Measurements from ENCODE around the gene RECQL5. TPM values are rescaled to one million over a fixed set of nuclear protein-coding genes. Genes with fewer than 3 reads are reported as not detected.

The RECQL5 gene
- total RNA-seq, 2 donors from 2014 or later = 14.5 to 14.8 TPM

- intact Hi-C loops (cut with DNase I) = no loop called here
- peak; percentile 45 for DNase-seq (ENCODE audit: low spot score)
These were observed 24.4 kb upstream of the RECQL5 start for GRCh38 chr17:75691371-75691791.

GRCh38 chr17:75689441-75689873 lies 22.5 kb upstream of the RECQL5 start:
- DNase-seq (ENCODE audit: low spot score) = peak; percentile 16
- intact Hi-C loops (cut with DNase I) = loop anchor here in 1 of 2 donors (5.0 kb wide), 1 partner anchor 53 kb away; no protein-coding TSS in a partner anchor

- DNase-seq (ENCODE audit: low spot score) = peak; percentile 75
- intact Hi-C loops (cut with DNase I) = loop anchor here in 1 of 2 donors (5.0 kb wide), 1 partner anchor 54 kb away; no protein-coding TSS in a partner anchor
These were observed 21.4 kb upstream of the RECQL5 start for GRCh38 chr17:75688209-75688825.

DNA sequence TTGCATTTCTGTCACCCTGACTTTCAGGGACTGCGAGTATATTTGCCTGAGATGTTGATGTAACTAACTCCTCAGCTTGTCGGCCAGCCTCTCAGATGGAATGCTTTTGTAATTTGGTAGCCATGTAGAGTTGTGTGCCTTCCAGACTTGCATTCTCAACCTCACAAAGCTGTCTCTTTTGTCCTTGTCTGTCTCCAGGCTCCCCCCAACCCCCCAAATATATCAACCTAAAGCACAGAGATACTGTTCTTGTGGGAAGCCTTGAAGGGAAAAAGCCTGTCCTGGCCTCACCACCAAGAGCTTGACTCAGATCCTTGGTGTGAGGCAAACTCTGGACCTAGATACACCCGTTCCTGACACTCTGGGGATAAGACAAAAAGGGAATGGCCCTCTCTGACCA lies 18.5 kb upstream of the RECQL5 start:
- intact Hi-C loops (cut with DNase I) = loop anchor here in 1 of 2 donors (5.0 kb wide), 1 partner anchor 57 kb away; no protein-coding TSS in a partner anchor
- DNase-seq (ENCODE audit: low spot score) = no peak

DNA sequence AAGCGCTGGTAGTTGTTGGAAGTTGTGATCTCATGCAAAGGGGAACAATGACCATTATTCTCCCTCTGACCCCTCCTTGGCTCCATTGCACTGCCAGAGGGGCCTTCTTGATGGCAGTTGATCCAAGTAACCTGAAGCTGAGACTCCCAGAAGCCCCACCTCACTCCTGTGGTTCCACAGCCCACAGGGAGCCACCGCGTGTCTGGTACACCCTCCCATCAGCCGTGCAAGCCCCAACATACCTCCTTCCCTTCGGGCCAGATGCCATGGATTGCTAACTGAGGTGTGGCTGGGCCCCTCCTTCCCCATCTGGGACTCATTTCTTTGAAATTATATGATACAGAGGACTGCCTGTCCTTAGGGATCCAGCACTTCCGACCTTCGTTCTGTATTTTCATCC lies 18.0 kb upstream of the RECQL5 start:
- intact Hi-C loops (cut with DNase I) = loop anchor here in 1 of 2 donors (5.0 kb wide), 1 partner anchor 57 kb away; no protein-coding TSS in a partner anchor
- peak; percentile 22 for DNase-seq (ENCODE audit: low spot score)

DNA sequence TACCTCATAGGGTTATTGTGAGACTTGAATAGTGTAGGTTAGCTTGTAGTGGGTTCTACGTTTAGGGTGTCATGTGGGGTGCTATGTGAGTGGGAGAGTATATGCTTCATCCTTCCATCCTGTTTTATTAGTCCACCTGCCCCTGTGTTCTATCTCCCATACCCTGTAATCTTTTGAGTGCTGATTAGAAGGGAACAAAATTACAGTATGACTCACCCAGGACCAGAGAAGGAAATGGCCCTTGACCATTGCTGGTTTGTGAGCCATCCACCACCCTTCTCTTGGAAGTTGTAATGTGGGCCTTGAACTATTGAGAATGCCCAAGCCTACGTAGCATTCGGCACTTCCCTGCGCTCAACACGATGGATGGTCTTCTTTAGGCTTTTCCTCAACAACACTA lies 17.3 kb upstream of the RECQL5 start:
- no peak for DNase-seq (ENCODE audit: low spot score)
- intact Hi-C loops (cut with DNase I) = no loop called here

DNA sequence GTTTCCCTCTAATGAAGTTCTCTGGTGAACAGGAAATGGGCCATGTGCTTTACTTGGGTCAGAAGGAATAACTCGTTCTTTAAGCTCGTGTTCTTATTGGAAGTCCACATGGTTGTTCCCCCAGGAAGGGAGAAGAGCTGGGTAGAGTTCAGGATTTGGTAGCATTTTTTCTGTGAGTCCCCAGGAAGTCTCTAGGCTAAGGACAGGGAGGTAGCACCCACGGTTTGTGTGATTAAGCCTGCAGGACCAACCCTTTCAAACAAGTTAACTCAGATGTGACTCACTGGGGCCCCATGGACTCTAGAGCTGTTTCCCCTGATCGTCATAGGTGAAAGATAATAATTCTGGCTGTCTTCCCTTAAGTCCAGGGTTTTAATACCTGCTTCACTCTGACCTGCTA lies 16.6 kb upstream of the RECQL5 start:
- peak; percentile 9 for DNase-seq (ENCODE audit: low spot score)
- intact Hi-C loops (cut with DNase I) = no loop called here

DNA sequence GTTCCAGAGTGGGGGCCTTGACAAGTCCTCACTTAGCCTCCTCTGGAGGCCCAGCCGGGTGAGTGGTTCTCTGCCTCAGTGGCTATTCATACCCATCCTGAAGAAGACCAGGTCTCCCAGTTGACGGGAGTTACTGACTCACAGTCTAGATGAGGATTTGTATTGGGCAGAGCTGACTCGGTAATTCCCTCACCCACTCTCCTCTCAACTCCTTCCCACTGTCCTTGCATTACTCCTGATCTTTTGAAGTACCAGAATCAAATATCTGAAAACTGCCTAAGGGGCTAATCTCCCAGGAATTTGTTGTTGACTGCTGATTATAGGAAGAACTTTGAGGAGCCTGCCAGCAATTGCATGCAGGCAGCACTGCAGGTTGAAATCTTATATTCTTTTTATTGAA lies 14.3 kb upstream of the RECQL5 start:
- peak; percentile 29 for DNase-seq (ENCODE audit: low spot score)
- intact Hi-C loops (cut with DNase I) = no loop called here

DNA sequence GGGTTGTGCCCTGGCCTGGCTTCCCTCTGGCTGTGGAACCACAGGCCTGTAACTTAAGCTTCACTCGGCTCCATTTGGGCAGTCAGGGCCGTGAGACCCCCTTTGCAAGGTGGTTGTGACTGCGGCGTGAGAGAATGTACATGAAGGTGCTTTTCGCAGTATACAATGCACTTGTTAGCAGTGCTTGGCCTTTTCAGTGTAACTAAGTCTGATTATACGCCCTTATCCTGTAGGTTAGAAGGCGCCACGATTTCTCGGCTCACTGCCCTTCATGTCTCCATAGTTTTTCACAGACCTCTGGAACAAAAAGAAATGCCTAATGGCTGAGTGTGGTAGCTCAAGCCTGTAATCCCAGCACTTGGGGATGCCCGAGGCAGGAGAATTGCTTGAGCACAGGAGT lies 13.5 kb upstream of the RECQL5 start:
- peak; percentile 32 for DNase-seq (ENCODE audit: low spot score)
- intact Hi-C loops (cut with DNase I) = loop anchor here in 1 of 2 donors (1.0 kb wide), 1 partner anchor 71 kb away; no protein-coding TSS in a partner anchor

DNA sequence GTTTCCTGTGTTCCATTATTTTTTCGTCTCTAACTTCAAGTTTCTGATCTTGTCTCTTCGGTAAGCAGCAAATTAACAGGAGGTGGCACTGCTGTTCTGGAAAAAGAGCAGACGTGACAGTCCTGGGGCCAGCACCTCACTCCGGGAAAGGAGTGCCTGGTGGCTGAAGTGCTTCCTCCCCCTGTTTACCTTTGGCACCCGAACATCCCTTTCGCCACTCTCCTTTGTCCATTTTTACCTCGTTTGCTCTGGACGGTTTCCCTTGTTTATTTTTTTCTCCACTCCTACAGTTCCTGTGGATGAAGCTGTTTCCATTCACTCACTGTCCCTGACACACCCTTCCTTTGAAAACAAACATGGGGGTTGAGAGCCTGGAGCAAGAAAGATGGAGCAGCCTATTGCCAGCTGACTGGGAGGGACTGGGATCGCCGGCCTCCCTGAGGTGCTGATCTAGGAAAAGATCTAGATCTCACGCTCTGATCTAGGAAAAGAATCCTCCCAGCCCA lies 12.8 kb upstream of the RECQL5 start:
- peak; percentile 71 for DNase-seq (ENCODE audit: low spot score)
- intact Hi-C loops (cut with DNase I) = loop anchor here (1.0 to 5.0 kb wide), 2 partner anchors 72 to 73 kb away; no protein-coding TSS in a partner anchor

DNA sequence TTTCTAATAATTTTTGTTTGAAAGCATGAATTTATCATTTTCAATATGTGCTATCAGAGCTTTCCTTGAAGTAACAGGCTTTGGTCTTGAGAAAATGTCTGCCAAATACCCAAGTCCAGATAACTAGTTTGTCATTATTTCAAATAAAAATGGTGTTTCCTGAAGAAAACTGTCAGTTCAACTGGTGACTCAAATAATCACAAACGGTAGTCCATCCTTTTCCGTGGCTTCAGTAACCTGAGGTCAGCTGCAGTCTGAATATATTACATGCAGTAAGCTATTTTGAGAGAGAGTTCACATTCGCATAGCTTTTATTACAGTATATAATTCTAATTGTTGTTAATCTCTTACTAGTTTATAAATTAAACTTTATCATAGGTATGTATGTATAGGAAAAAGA lies 9.5 kb upstream of the RECQL5 start:
- intact Hi-C loops (cut with DNase I) = loop anchor here in 1 of 2 donors (5.0 kb wide), 1 partner anchor 76 kb away; no protein-coding TSS in a partner anchor

DNA sequence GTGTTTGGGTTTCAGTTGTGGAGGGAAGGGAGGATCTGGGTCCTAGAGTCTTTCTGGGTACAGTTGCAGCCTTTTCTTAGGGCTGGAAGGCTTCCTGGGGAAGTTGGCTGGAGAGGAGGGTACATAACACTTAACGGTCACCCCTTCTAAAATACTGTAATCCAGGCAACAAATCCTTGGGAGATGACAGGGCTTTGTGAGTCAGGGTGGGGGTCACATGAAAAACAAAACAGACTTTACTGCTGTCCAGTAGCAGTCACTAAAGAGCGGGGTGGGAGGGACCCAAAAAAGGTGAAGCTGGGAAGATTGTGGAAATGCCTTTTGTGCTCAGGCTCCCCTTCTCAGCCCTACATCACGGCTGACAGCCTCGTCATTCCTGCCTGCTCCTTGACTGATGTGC lies 6.5 kb upstream of the RECQL5 start:
- peak; percentile 13 for DNase-seq (ENCODE audit: low spot score)
- intact Hi-C loops (cut with DNase I) = no loop called here

More for the DNA sequence above, 9.5 kb upstream of the RECQL5 start:
- no peak for DNase-seq (ENCODE audit: low spot score)

GRCh38 chr17:75672011-75672410 lies 5.1 kb upstream of the RECQL5 start:
- peak; percentile 62 for DNase-seq (ENCODE audit: low spot score)
- intact Hi-C loops (cut with DNase I) = no loop called here

GRCh38 chr17:75670868-75671267 lies 3.9 kb upstream of the RECQL5 start:
- peak; percentile 23 for DNase-seq (ENCODE audit: low spot score)
- intact Hi-C loops (cut with DNase I) = no loop called here

- intact Hi-C loops (cut with DNase I) = no loop called here
- DNase-seq (ENCODE audit: low spot score) = no peak
These were observed 1.5 kb upstream of the RECQL5 start for GRCh38 chr17:75668489-75668888.

- DNase-seq (ENCODE audit: low spot score) = no peak
- intact Hi-C loops (cut with DNase I) = no loop called here
These were observed 871 bp upstream of the RECQL5 start for GRCh38 chr17:75667825-75668224.

DNA sequence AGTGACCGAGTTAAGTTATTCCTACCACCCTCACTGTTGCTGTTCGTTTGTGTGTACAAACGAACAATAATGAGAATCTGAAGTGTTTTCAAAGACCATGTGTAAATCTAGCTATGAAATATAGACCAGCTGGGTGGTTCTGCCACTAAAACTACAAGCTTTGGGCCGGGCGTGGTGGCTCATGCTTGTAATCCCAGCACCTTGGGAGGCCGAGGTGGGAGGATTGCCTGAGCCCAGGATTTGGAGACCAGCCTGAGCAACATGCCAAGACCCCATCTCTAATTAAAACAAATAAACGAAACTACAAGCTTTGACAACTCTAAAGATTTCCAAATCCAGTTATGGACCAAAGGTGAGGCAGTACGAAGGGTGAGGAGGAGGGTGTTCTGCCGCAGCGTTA lies 973 bp downstream of the RECQL5 start:
- peak; percentile 10 for DNase-seq (ENCODE audit: low spot score)
- intact Hi-C loops (cut with DNase I) = no loop called here

- DNase-seq (ENCODE audit: low spot score) = no peak
- intact Hi-C loops (cut with DNase I) = no loop called here
These were observed 2.8 kb downstream of the RECQL5 start for GRCh38 chr17:75664099-75664549.

DNA sequence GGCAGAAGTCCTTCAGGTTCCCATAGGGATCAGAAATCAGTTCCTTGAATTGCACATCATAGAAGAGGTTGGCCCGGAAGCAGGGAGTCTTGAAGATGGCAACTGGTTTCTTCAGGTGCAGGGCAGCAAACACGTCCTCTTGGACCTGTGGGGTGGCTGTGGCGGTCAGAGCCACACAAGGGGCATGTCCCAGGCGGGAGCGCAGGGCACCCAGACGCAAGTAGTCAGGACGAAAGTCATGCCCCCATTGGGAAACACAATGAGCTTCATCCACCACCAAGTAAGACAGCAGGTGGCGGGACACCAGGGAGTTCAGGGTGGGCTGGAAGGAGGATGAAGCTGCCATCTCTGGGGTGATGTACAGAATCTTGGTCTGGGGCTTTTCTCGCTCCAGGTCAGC lies 4.4 kb downstream of the RECQL5 start:
- intact Hi-C loops (cut with DNase I) = no loop called here
- peak; percentile 64 for DNase-seq (ENCODE audit: low spot score)

DNA sequence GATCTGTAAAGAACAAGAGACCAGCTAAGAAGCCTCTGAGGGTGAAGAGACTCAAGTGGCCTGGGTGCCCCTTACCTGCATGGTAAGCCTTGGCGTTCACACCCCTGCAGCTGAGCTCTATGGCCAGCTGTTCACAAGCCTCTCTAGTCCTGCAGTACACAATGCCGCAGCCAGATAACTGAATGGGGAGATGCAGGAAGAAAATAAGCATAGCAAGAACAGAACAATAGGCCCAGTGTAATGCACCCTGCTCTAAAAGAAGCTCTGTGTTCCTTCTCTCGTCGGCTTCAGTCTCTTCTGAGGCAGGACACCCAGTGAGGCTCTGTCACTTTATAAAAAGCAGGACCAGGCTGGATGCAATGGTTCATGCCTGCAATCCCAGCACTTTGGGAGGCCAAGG lies 5.4 kb downstream of the RECQL5 start:
- intact Hi-C loops (cut with DNase I) = no loop called here
- DNase-seq (ENCODE audit: low spot score) = peak; percentile 11

- peak; percentile 14 for DNase-seq (ENCODE audit: low spot score)
- intact Hi-C loops (cut with DNase I) = no loop called here
These were observed 8.7 kb downstream of the RECQL5 start for GRCh38 chr17:75658237-75658636.
